ENCODE measurements around the gene FOXO3. TPM values are rescaled to one million over a fixed set of nuclear protein-coding genes. Genes with fewer than 3 reads are reported as not detected.

FOXO3 gene
- total RNA-seq, 1 donor from 2014 or later: 45.2 TPM

GRCh38 chr6:108633436-108633835 is 72.7 kb downstream of the FOXO3 start:
- TF ChIP-seq, protein P1, sequence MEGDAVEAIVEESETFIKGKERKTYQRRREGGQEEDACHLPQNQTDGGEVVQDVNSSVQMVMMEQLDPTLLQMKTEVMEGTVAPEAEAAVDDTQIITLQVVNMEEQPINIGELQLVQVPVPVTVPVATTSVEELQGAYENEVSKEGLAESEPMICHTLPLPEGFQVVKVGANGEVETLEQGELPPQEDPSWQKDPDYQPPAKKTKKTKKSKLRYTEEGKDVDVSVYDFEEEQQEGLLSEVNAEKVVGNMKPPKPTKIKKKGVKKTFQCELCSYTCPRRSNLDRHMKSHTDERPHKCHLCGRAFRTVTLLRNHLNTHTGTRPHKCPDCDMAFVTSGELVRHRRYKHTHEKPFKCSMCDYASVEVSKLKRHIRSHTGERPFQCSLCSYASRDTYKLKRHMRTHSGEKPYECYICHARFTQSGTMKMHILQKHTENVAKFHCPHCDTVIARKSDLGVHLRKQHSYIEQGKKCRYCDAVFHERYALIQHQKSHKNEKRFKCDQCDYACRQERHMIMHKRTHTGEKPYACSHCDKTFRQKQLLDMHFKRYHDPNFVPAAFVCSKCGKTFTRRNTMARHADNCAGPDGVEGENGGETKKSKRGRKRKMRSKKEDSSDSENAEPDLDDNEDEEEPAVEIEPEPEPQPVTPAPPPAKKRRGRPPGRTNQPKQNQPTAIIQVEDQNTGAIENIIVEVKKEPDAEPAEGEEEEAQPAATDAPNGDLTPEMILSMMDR (IDR thresholded peaks at IDR 0.05; ENCODE audit: unreplicated experiment): no peak
- no peak overlapping the region for H3K27ac Mint-ChIP-seq
- no peaks in the 10 kb centered on the region for H3K27me3 Mint-ChIP-seq
- no peaks in the 10 kb centered on the region for H3K9me3 Mint-ChIP-seq (ENCODE audit: low read depth)
- H3K4me1 Mint-ChIP-seq (ENCODE audit: low read depth): peaks cover 8% of the 10 kb centered on the region
- no peaks in the 10 kb centered on the region for H3K36me3 Mint-ChIP-seq (ENCODE audit: insufficient read depth)
- no peak overlapping the region for H3K4me3 Mint-ChIP-seq (ENCODE audit: low read depth)
- DNase-seq (ENCODE audit: low spot score, unreplicated experiment): no peak

- H3K4me3 Mint-ChIP-seq (ENCODE audit: low read depth): no peak overlapping the region
- DNase-seq (ENCODE audit: low spot score, unreplicated experiment): no peak
- no peaks in the 10 kb centered on the region for H3K9me3 Mint-ChIP-seq (ENCODE audit: low read depth)
- H3K27me3 Mint-ChIP-seq: no peaks in the 10 kb centered on the region
- H3K36me3 Mint-ChIP-seq (ENCODE audit: insufficient read depth): no peaks in the 10 kb centered on the region
- peaks cover 8% of the 10 kb centered on the region for H3K4me1 Mint-ChIP-seq (ENCODE audit: low read depth)
- TF ChIP-seq, protein P1 (IDR thresholded peaks at IDR 0.05; ENCODE audit: unreplicated experiment): no peak
- H3K27ac Mint-ChIP-seq: peak overlapping the region; percentile 33
Measured at GRCh38 chr6:108635505-108636226, 74.9 kb downstream of the FOXO3 start.

GRCh38 chr6:108637963-108638362 is 77.2 kb downstream of the FOXO3 start:
- H3K4me3 Mint-ChIP-seq (ENCODE audit: low read depth): no peak overlapping the region
- H3K27ac Mint-ChIP-seq: peak overlapping the region; percentile 47
- no peaks in the 10 kb centered on the region for H3K36me3 Mint-ChIP-seq (ENCODE audit: insufficient read depth)
- H3K4me1 Mint-ChIP-seq (ENCODE audit: low read depth): peaks cover 5% of the 10 kb centered on the region
- no peaks in the 10 kb centered on the region for H3K9me3 Mint-ChIP-seq (ENCODE audit: low read depth)
- no peak for DNase-seq (ENCODE audit: low spot score, unreplicated experiment)
- TF ChIP-seq, protein P1 (IDR thresholded peaks at IDR 0.05; ENCODE audit: unreplicated experiment): no peak
- H3K27me3 Mint-ChIP-seq: no peaks in the 10 kb centered on the region

DNA sequence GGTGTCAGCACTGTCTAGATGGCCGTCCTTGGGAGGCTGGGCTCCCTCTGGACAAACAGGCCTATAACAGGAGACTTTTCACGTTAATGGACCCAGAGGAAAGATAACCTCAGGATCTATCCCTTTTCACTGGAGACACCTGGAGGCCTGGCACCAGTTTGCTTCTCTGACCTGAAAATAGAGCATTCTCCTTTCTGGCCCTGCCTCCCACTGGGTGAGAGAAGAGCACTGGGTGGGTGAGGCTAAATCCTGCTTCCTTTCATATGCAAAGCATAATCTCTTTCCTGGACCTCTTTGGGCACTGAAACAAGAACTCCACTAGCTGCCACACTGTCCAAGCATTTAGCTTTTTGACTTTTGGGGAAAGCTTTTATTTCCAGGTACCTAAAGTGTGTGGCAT is 78.3 kb downstream of the FOXO3 start:
- no peak overlapping the region for H3K27ac Mint-ChIP-seq
- no peaks in the 10 kb centered on the region for H3K27me3 Mint-ChIP-seq
- H3K4me1 Mint-ChIP-seq (ENCODE audit: low read depth): peaks cover 6% of the 10 kb centered on the region
- H3K9me3 Mint-ChIP-seq (ENCODE audit: low read depth): no peaks in the 10 kb centered on the region
- no peak overlapping the region for H3K4me3 Mint-ChIP-seq (ENCODE audit: low read depth)
- no peaks in the 10 kb centered on the region for H3K36me3 Mint-ChIP-seq (ENCODE audit: insufficient read depth)
- no peak for DNase-seq (ENCODE audit: low spot score, unreplicated experiment)
- TF ChIP-seq, protein P1 (IDR thresholded peaks at IDR 0.05; ENCODE audit: unreplicated experiment): no peak

- H3K27ac Mint-ChIP-seq: no peak overlapping the region
- H3K4me1 Mint-ChIP-seq (ENCODE audit: low read depth): peaks cover 11% of the 10 kb centered on the region
Measured at GRCh38 chr6:108640104-108640503, 79.4 kb downstream of the FOXO3 start.

More at GRCh38 chr6:108640104-108640503, 79.4 kb downstream of the FOXO3 start:
- TF ChIP-seq, protein P1 (IDR thresholded peaks at IDR 0.05; ENCODE audit: unreplicated experiment): no peak
- Mint-ChIP-seq H3K9me3 (ENCODE audit: low read depth) (no peaks in the 10 kb centered on the region), H3K36me3 (ENCODE audit: insufficient read depth) (peaks cover 4% of the 10 kb centered on the region), H3K27me3 (no peaks in the 10 kb centered on the region), H3K4me3 (ENCODE audit: low read depth) (no peak overlapping the region)
- no peak for DNase-seq (ENCODE audit: low spot score, unreplicated experiment)

All from progenitor cell of endocrine pancreas (in vitro differentiated cells).